Measurements from ENCODE around the gene EMC10. TPM values are rescaled to one million over a fixed set of nuclear protein-coding genes. Genes with fewer than 3 reads are reported as not detected.

EMC10 gene
- total and polyA plus RNA-seq, 2 of the 4 experiments (the other 2 are of a cell fraction) = 11.3 to 90.9 TPM

- POLR2A ChIA-PET (ENCODE audit: unreplicated experiment) = no interaction called here
- no peaks in the 10 kb centered on the region for H3K9me1 ChIP-seq (ENCODE audit: insufficient read depth, low read length)
- H3K9ac ChIP-seq (ENCODE audit: low read depth, low read length) = no peak overlapping the region
- H3K18ac ChIP-seq (ENCODE audit: low read depth, low read length) = no peak overlapping the region
- intact Hi-C loops (cut with micrococcal nuclease) (no loop called here), in situ Hi-C loops (cut with MboI; ENCODE audit: low sequenced_read_pairs) (no loop called here), dilution Hi-C loops (cut with HindIII; ENCODE audit: low sequenced_read_pairs, unreplicated experiment) (no loop called here)
- no peak overlapping the region for H2BK15ac ChIP-seq (ENCODE audit: low read depth, low read length)
- no peak overlapping the region for H2BK120ac ChIP-seq (ENCODE audit: low read depth, low read length)
- H3K27me3 ChIP-seq (ENCODE audit: control insufficient read depth, insufficient read depth, low read length) = peaks cover 2% of the 10 kb centered on the region; the same call in 1 of the 2 replicates
- H4K20me1 ChIP-seq (ENCODE audit: insufficient read depth, low read length) = no peaks in the 10 kb centered on the region
- no peak overlapping the region for H3K23ac ChIP-seq (ENCODE audit: low read depth, low read length)
- H4K91ac ChIP-seq (ENCODE audit: insufficient read depth, low read depth, low read length) = no peak overlapping the region
- H2AFZ ChIP-seq (replicated peaks; ENCODE audit: low read length, poor library complexity) = no peak overlapping the region
- H3K9me3 ChIP-seq (ENCODE audit: control insufficient read depth, insufficient read depth, low read length) = no peaks in the 10 kb centered on the region
- ATAC-seq (ENCODE audit: low read depth) = no peak
- H3K4me2 ChIP-seq (ENCODE audit: low read depth, low read length) = no peak overlapping the region
- H4K8ac ChIP-seq (ENCODE audit: low read depth in 2 of 2, low read length in 2 of 2) = no peak overlapping the region
- TF ChIP-seq ELK1 (IDR thresholded peaks at IDR 0.05; ENCODE audit: borderline replicate concordance, low read depth, low read length) = no peak
- no peak for TF ChIP-seq CTCF (conservative IDR thresholded peaks at IDR 0.05; ENCODE audit: low read depth, low read length)
- TF ChIP-seq FOS (IDR thresholded peaks at IDR 0.05; ENCODE audit: low read depth, low read length) = no peak
- TF ChIP-seq USF2 (IDR thresholded peaks at IDR 0.05; ENCODE audit: low read depth, low read length) = no peak
- no peak for DNase-seq
- no peaks in the 10 kb centered on the region for H3K4me1 ChIP-seq (ENCODE audit: control insufficient read depth, insufficient read depth, low read length)
- WGBS, 2 experiments (ENCODE audit: extremely low coverage in 2 of 2, insufficient read length in 1 of 2) = 81% methylated on average over 7 of the region's 18 CpGs; no CpG with 5 or more reads in 1 of the 2 experiments
- no peak overlapping the region for H2BK20ac ChIP-seq (ENCODE audit: low read depth, low read length)
- CTCF ChIA-PET = no interaction called here
- H3K36me3 ChIP-seq (ENCODE audit: control insufficient read depth, insufficient read depth, low read length) = no peaks in the 10 kb centered on the region
- H3K27ac ChIP-seq (ENCODE audit: insufficient read depth, low read length) = no peak overlapping the region
- H3K4ac ChIP-seq (ENCODE audit: low read depth, low read length) = no peak overlapping the region
- H3K79me1 ChIP-seq (ENCODE audit: low read depth in 1 of 2, low read length in 2 of 2) = no peaks in the 10 kb centered on the region
- no peak overlapping the region for H4K5ac ChIP-seq (ENCODE audit: low read depth, low read length)
- no peak overlapping the region for H3K56ac ChIP-seq (ENCODE audit: extremely low read depth, insufficient read depth, low read length)
- H2BK5ac ChIP-seq (ENCODE audit: low read depth, low read length, poor library complexity, severe bottlenecking) = no peak overlapping the region
- H2AK9ac ChIP-seq (replicated peaks; ENCODE audit: low read depth, low read length, poor library complexity) = no peak overlapping the region
- no peak overlapping the region for H2AK5ac ChIP-seq (ENCODE audit: low read depth, low read length)
- H3K4me3 ChIP-seq (ENCODE audit: insufficient read depth, low read depth, low read length) = no peak overlapping the region
- no peak overlapping the region for H3K14ac ChIP-seq (replicated peaks; ENCODE audit: low read depth, low read length)
- BruUV-seq (replicated peaks) = no TSS peak
These were observed 8.7 kb upstream of the EMC10 start for GRCh38 chr19:50467566-50467965.

All from IMR-90 (cell line).